Endothelial cell (in vitro differentiated cells): Measurements from ENCODE around the gene RGS6. TPM values are rescaled to one million over a fixed set of nuclear protein-coding genes. Genes with fewer than 3 reads are reported as not detected.

Experiments used
- DNase-seq: peaks from one replicate; pipeline ENCODE4 v3.0.0; 2021; ENCODE audit warnings: low spot score
- H3K27ac Mint-ChIP-seq: one replicate; pipeline ENCODE4 v1.8.0; 2021; ENCODE audit warnings: mixed read lengths, inconsistent platforms; ENCODE audit not compliant: unreplicated experiment
- H3K27me3 Mint-ChIP-seq: one replicate; pipeline ENCODE4 v1.8.0; 2021; ENCODE audit warnings: mild to moderate bottlenecking, moderate library complexity, mixed read lengths, inconsistent platforms; ENCODE audit not compliant: unreplicated experiment
- H3K36me3 Mint-ChIP-seq: one replicate; pipeline ENCODE4 v1.8.0; 2021; ENCODE audit warnings: mild to moderate bottlenecking, low read depth, mixed read lengths, inconsistent platforms; ENCODE audit not compliant: unreplicated experiment
- H3K4me1 Mint-ChIP-seq: one replicate; pipeline ENCODE4 v1.8.0; 2021; ENCODE audit warnings: mild to moderate bottlenecking, mixed read lengths, inconsistent platforms; ENCODE audit not compliant: unreplicated experiment
- H3K4me3 Mint-ChIP-seq: one replicate; pipeline ENCODE4 v1.8.0; 2021; ENCODE audit warnings: mild to moderate bottlenecking, mixed read lengths, inconsistent platforms; ENCODE audit not compliant: unreplicated experiment
- H3K9me3 Mint-ChIP-seq: one replicate; pipeline ENCODE4 v1.8.0; 2021; ENCODE audit warnings: mixed read lengths, inconsistent platforms; ENCODE audit not compliant: unreplicated experiment
- total RNA-seq: library from RNA; stranded (reverse); fragmentation: NEBNext Ultra II Directional; extraction: Animal tissue kit (Norgen Biotek cat#: 25700); gene quantifications from one replicate; pipeline ENCODE4 v1.2.1, GENCODE V29; 2021; ENCODE audit not compliant: unreplicated experiment
- TF ChIP-seq, protein P1 (sequence below): fragments of 200-600 bp; sonication (generic); IDR thresholded peaks from one replicate; pipeline ENCODE4 v1.5.0; 2021; ENCODE audit warnings: antibody characterized with exemption; ENCODE audit not compliant: unreplicated experiment

The RGS6 gene
- total RNA-seq, 1 donor from 2014 or later: 15.7 TPM

DNA sequence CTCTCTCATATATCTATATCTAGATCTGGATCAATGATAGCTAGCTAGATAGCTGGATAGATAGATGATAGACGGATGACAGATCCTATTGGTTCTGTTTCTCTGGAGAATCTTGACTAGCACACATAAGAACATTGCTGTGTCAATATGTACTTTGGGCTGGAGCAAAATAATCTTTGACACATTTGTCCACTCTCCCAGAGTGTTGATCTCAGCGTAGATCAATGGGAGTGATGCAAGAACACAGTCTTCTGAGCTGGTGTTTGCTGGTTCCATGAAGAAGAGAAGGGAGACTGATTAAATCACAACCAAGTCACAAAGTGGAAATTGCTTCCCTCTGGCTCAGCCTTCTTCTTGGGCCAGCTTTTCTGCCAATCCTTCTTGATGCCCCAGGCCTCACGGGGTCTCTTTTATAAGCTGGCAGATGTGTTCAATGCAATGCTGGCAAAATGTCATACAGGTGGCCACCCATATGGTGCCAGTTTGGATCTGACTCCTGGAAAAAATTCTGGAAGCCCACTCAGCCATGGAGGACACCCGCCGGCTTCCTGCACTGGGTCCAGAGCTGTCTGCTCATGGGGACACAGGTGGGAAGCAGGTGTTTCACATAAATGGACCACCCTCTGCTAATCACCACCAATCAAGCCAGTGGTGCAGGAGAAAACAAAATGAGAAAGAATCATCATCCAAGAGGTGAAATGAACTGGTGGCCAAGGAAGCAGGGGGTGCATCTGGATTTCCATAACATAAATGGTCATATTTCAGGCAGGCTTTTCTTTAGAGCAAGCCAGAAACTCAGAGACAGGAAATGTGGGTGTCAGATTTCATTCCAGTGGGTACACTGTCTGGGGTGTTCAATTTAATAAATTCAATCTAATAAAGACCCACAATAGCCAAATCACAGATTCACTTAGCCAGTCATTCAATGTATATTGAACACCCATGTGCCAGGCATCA lies 651.4 kb downstream of the RGS6 start:
- Mint-ChIP-seq H3K36me3 (no peaks in the 10 kb centered on the region), H3K4me1 (no peaks in the 10 kb centered on the region), H3K27me3 (peaks cover 3% of the 10 kb centered on the region), H3K9me3 (no peaks in the 10 kb centered on the region), H3K4me3 (no peak overlapping the region), H3K27ac (no peak overlapping the region)
- DNase-seq: no peak
- TF ChIP-seq, protein P1, sequence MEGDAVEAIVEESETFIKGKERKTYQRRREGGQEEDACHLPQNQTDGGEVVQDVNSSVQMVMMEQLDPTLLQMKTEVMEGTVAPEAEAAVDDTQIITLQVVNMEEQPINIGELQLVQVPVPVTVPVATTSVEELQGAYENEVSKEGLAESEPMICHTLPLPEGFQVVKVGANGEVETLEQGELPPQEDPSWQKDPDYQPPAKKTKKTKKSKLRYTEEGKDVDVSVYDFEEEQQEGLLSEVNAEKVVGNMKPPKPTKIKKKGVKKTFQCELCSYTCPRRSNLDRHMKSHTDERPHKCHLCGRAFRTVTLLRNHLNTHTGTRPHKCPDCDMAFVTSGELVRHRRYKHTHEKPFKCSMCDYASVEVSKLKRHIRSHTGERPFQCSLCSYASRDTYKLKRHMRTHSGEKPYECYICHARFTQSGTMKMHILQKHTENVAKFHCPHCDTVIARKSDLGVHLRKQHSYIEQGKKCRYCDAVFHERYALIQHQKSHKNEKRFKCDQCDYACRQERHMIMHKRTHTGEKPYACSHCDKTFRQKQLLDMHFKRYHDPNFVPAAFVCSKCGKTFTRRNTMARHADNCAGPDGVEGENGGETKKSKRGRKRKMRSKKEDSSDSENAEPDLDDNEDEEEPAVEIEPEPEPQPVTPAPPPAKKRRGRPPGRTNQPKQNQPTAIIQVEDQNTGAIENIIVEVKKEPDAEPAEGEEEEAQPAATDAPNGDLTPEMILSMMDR: no peak

DNA sequence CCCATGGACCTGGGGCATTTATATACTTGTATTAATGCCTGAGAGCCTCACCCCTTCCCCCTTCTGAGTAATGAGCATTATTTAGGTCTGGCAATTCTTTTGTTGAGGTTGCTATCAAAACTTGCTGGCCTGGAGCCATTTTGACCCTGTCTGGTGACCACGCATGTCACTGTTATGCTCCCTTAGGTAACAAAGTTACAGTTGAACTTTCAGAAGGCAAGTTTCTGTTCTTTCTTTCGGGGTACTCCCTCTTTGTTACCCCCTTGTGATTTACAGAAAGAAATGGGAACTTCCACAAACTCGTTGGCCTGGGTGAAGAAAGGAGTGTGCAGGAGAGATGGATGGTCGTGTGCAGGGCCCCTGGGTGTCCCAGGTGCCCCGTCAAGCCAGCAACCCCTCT lies 656.3 kb downstream of the RGS6 start:
- no peaks in the 10 kb centered on the region for H3K36me3 Mint-ChIP-seq
- H3K9me3 Mint-ChIP-seq: no peaks in the 10 kb centered on the region
- TF ChIP-seq, protein P1: no peak
- H3K4me1 Mint-ChIP-seq: no peaks in the 10 kb centered on the region
- no peak overlapping the region for H3K27ac Mint-ChIP-seq
- H3K4me3 Mint-ChIP-seq: no peak overlapping the region
- no peak for DNase-seq
- peaks cover 1% of the 10 kb centered on the region for H3K27me3 Mint-ChIP-seq

DNA sequence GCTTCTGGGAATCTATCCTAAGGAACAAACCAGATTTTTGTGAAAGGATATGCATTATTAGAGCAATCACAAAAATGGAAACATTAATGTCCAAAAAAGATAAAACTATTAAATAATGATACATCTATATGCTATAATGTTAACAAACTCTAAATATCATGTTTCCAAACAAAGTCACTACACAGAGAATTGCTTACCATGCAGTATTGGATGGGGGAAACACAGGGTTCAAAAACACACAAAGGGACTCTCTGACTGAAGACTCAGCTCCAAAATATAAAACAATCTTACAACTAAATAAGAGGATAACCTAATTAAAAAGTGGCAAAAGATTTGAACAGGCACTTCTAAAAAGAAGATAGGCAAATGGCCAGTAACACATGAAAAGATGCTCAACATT lies 657.4 kb downstream of the RGS6 start:
- TF ChIP-seq, protein P1: no peak
- Mint-ChIP-seq H3K4me3 (no peak overlapping the region), H3K4me1 (no peaks in the 10 kb centered on the region), H3K27ac (no peak overlapping the region), H3K9me3 (no peaks in the 10 kb centered on the region), H3K27me3 (peaks cover 1% of the 10 kb centered on the region), H3K36me3 (no peaks in the 10 kb centered on the region)
- no peak for DNase-seq

DNA sequence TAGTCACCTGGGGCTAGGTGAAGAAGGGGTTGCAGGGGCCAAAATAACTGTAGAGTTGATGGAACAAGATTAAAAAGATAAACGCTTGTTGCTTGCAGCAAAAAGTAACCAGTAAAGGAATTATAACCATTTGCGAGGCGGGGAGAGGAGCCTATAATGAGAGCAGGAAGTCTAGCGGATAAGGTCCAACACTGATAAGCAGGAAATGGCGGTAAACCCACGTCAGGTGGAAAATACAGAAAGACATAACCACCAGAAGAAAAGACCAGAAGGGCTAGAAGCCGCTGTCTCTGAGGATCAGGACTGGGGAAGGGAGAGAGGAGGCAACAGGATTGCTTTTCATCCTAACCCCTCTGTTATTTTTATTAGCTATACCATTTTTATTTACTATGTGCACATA lies 658.3 kb downstream of the RGS6 start:
- Mint-ChIP-seq H3K4me1 (no peaks in the 10 kb centered on the region), H3K36me3 (no peaks in the 10 kb centered on the region), H3K9me3 (no peaks in the 10 kb centered on the region), H3K27ac (no peak overlapping the region), H3K4me3 (no peak overlapping the region), H3K27me3 (peaks cover 1% of the 10 kb centered on the region)
- DNase-seq: no peak
- TF ChIP-seq, protein P1: no peak

DNA sequence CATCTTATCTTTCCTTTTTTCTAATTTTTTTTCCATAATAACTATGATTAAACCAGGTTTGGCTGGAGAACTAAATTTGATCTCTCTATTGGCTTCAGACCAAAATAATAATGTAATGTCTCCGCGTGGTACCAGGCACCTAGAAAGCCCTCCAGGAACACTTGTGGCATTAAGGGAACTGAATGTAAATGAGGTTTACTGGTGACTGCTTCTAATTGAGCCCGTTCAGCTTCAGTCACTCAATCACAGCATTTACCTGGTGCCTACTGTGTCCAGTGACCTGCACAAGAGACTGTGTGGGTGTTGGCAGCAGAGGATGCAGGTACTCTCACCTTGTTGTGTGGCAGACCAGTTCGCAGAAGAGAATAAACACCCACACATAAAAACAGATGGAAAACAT lies 659.2 kb downstream of the RGS6 start:
- no peak overlapping the region for H3K27ac Mint-ChIP-seq
- H3K4me1 Mint-ChIP-seq: no peaks in the 10 kb centered on the region
- no peaks in the 10 kb centered on the region for H3K27me3 Mint-ChIP-seq
- TF ChIP-seq, protein P1: no peak
- no peaks in the 10 kb centered on the region for H3K9me3 Mint-ChIP-seq
- DNase-seq: no peak
- no peak overlapping the region for H3K4me3 Mint-ChIP-seq
- no peaks in the 10 kb centered on the region for H3K36me3 Mint-ChIP-seq
